Liver (tissue), 9 donors: ENCODE measurements around the gene DSCAML1. TPM values are rescaled to one million over a fixed set of nuclear protein-coding genes. Genes with fewer than 3 reads are reported as not detected.

Experiments used
- DNase-seq: peaks from one replicate; pipeline ENCODE4 v3.0.0-alpha.2; 2017; ENCODE audit warnings: low spot score
- H3K27ac ChIP-seq, 2 donors: one replicate each; pipeline ENCODE4 v1.7.0; 2013; ENCODE audit warnings: inconsistent platforms in 2 of 2, low read length in 2 of 2, control low read depth in 1 of 2, low read depth in 1 of 2, mild to moderate bottlenecking in 1 of 2
- H3K27me3 ChIP-seq, 4 donors: one replicate each; pipeline versions ENCODE4 v1.6.1 to v1.7.0; 2013; ENCODE audit warnings: low read length in 3 of 4, inconsistent platforms in 1 of 4, mild to moderate bottlenecking in 1 of 4, moderate library complexity in 1 of 4; ENCODE audit not compliant: control insufficient read depth in 4 of 4, insufficient read depth in 4 of 4
- H3K36me3 ChIP-seq, 4 donors: one replicate each; pipeline versions ENCODE4 v1.6.1 to v1.7.0; 2013; ENCODE audit warnings: low read length in 3 of 4, mild to moderate bottlenecking in 3 of 4, low read depth in 1 of 4, moderate library complexity in 1 of 4; ENCODE audit not compliant: control insufficient read depth in 4 of 4, insufficient read depth in 3 of 4
- H3K4me1 ChIP-seq, 4 donors: one replicate each; pipeline versions ENCODE4 v1.6.1 to v1.7.0; 2013; ENCODE audit warnings: low read length in 3 of 4, mild to moderate bottlenecking in 3 of 4, moderate library complexity in 1 of 4; ENCODE audit not compliant: control insufficient read depth in 4 of 4, insufficient read depth in 4 of 4
- H3K4me3 ChIP-seq, 3 donors: one replicate each; pipeline versions ENCODE4 v1.6.1 to v1.7.0; 2013; ENCODE audit warnings: low read length in 3 of 3, control low read depth in 1 of 3, low read depth in 1 of 3, mild to moderate bottlenecking in 1 of 3
- H3K9ac ChIP-seq, 2 donors: one replicate each; pipeline ENCODE4 v1.7.0; 2013; ENCODE audit warnings: low read length in 2 of 2, mild to moderate bottlenecking in 2 of 2, moderate library complexity in 2 of 2, control low read depth in 1 of 2, low read depth in 1 of 2
- H3K9me3 ChIP-seq, 4 donors: one replicate each; pipeline versions ENCODE4 v1.6.1 to v1.7.0; 2013; ENCODE audit warnings: low read length in 3 of 4; ENCODE audit not compliant: control insufficient read depth in 4 of 4
- ATF3 ChIP-seq: IDR thresholded peaks from 2 replicates; pipeline ENCODE4 v1.6.1; 2016; ENCODE audit warnings: antibody characterized with exemption
- CTCF ChIP-seq: fragments of 150-350 bp; IDR thresholded peaks from 2 replicates; pipeline ENCODE4 v1.5.1; 2017; ENCODE audit warnings: improper control_type of control experiment, low read depth, low read length; ENCODE audit not compliant: missing input control
- EGR1 ChIP-seq, 2 donors: IDR thresholded peaks; 2 replicates each; pipeline ENCODE4 v1.6.1; 2016 to 2018; ENCODE audit warnings: antibody characterized with exemption in 2 of 2, low read depth in 2 of 2
- FOXA1 ChIP-seq: IDR thresholded peaks from 2 replicates; pipeline ENCODE4 v1.6.1; 2016; ENCODE audit warnings: antibody characterized with exemption
- FOXA2 ChIP-seq: IDR thresholded peaks from 2 replicates; pipeline ENCODE4 v1.6.1; 2016; ENCODE audit warnings: antibody characterized with exemption
- JUND ChIP-seq, 2 donors: IDR thresholded peaks; 2 replicates each; pipeline ENCODE4 v1.6.1; 2016; ENCODE audit warnings: antibody characterized with exemption in 2 of 2
- NR2F2 ChIP-seq: IDR thresholded peaks from 2 replicates; pipeline ENCODE4 v1.6.1; 2016; ENCODE audit warnings: antibody characterized with exemption
- RAD21 ChIP-seq, 2 donors: IDR thresholded peaks; 2 replicates each; pipeline ENCODE4 v1.6.1; 2016; ENCODE audit warnings: antibody characterized with exemption in 2 of 2, mild to moderate bottlenecking in 2 of 2
- REST ChIP-seq: IDR thresholded peaks from 2 replicates; pipeline ENCODE4 v1.6.1; 2016; ENCODE audit warnings: antibody characterized with exemption, mild to moderate bottlenecking
- RXRA ChIP-seq, 2 donors: IDR thresholded peaks; 2 replicates each; pipeline ENCODE4 v1.6.1; 2017 to 2018; ENCODE audit warnings: antibody characterized with exemption in 2 of 2, mild to moderate bottlenecking in 1 of 2
- SP1 ChIP-seq: IDR thresholded peaks from 2 replicates; pipeline ENCODE4 v1.6.1; 2018; ENCODE audit warnings: antibody characterized with exemption, mild to moderate bottlenecking
- YY1 ChIP-seq: IDR thresholded peaks from 2 replicates; pipeline ENCODE4 v1.6.1; 2016; ENCODE audit warnings: antibody characterized with exemption, mild to moderate bottlenecking
- WGBS: extraction: QIAGEN DNeasy Blood & Tissue Kit; methylation state at CpG from one replicate; pipeline ENCODE4 v1.1.7; 2013; 5-methylcytosine and 5-hydroxymethylcytosine counted together
- polyA plus RNA-seq, 2 donors: library from polyadenylated mRNA; stranded (reverse) in 1 of 2; unstranded in 1 of 2; fragments of 200-250 nt in 1 of 2; fragments of >200 nt in 1 of 2; fragmentation: Nextera tagmentation in 1 of 2; extraction: Ambion mirVana in 1 of 2; gene quantifications; one replicate each; pipeline versions ENCODE4 v1.2.1 to v1.2.3, GENCODE V29; 2013 to 2015
- total RNA-seq, 2 donors: library from RNA; depleted of rRNA; stranded (reverse); fragments of >200 nt; gene quantifications; one replicate each; pipeline ENCODE4 v1.2.3, GENCODE V29; 2014
- TF ChIP-seq, protein P1 (sequence below): IDR thresholded peaks from 2 replicates; pipeline ENCODE4 v1.6.1; 2016; ENCODE audit warnings: antibody characterized with exemption
- donor health status: healthy.
- donor health status: healthy.
- donor health status: healthy.
- donor health status: healthy.
- donor health status: healthy.

Gene DSCAML1
- total and polyA plus RNA-seq, 4 donors = 0.07 to 0.42 (median 0.20) TPM

DNA sequence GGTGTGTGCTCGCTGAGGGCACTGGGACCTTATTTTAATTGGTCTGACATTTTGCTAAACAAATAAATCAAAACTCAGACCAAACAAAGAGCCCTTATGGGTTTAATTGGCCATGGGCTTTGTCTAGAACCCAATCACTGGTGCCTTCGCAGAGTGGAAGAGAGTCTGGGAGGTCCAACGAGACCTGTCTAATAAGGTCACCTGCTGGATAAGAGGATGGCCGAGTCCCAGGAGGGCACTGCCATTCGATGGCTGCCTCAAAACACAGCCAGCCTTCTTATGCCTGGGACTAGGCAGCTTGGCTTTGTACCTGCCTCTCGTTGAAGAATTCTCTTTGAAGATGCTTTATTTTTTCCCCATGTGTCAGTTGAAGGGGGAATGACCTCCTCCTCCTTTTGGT lies 298.2 kb downstream of the DSCAML1 start:
- Histone ChIP-seq H3K36me3 (no peaks in the 10 kb centered on the region), H3K9ac (no peak overlapping the region), H3K27ac (no peak overlapping the region), H3K9me3 (no peaks in the 10 kb centered on the region), H3K27me3 (no peaks in the 10 kb centered on the region), H3K4me3 (no peak overlapping the region), H3K4me1 (no peaks in the 10 kb centered on the region)
- TF ChIP-seq RAD21 (IDR thresholded peaks at IDR 0.05) (no peak), JUND (IDR thresholded peaks at IDR 0.05) (no peak), RXRA (IDR thresholded peaks at IDR 0.05) (no peak), FOXA2 (no peak), YY1 (no peak), ATF3 (no peak)
- TF ChIP-seq, protein P1, sequence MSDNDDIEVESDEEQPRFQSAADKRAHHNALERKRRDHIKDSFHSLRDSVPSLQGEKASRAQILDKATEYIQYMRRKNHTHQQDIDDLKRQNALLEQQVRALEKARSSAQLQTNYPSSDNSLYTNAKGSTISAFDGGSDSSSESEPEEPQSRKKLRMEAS = no peak
- WGBS = 87% methylated on average over 6 of the region's 6 CpGs
- no peak for DNase-seq

GRCh38 chr11:117497206-117497951 lies 299.6 kb downstream of the DSCAML1 start:
- H3K36me3 ChIP-seq = no peaks in the 10 kb centered on the region
- H3K9me3 ChIP-seq = no peaks in the 10 kb centered on the region
- WGBS = 89% methylated on average over 11 of the region's 11 CpGs
- no peaks in the 10 kb centered on the region for H3K4me1 ChIP-seq
- TF ChIP-seq SP1 (no peak), NR2F2 (no peak), REST (no peak), FOXA2 (no peak), FOXA1 (no peak), EGR1 (IDR thresholded peaks at IDR 0.05; ENCODE audit: low read depth in 2 of 2) (no peak)
- TF ChIP-seq, protein P1 = no peak
- DNase-seq = no peak
- H3K4me3 ChIP-seq = no peak overlapping the region
- H3K27ac ChIP-seq = no peak overlapping the region
- H3K27me3 ChIP-seq = no peaks in the 10 kb centered on the region
- no peak overlapping the region for H3K9ac ChIP-seq

DNA sequence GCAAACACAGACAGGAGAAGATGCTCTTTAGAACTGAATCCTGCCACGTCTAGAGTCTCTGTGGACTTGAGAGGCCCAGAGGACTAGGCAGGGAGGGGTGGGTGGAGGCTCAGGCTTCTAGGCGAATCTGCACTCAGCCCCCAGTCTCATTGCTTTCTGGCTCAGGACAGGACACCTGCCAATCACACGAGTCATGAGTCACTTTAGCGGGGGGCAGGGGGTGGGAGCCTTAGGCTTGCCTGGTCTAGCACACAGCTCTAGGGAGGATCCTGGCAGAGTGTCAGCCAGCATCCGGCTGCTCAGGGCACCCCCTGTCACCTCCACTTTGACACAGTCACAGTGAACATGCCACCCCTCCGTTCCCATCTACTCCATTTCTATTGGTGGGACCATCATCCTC lies 301.7 kb downstream of the DSCAML1 start:
- H3K27me3 ChIP-seq = no peaks in the 10 kb centered on the region
- H3K27ac ChIP-seq = no peak overlapping the region
- H3K9ac ChIP-seq = no peak overlapping the region
- H3K9me3 ChIP-seq = no peaks in the 10 kb centered on the region
- WGBS = 77% methylated on average over 6 of the region's 6 CpGs
- no peaks in the 10 kb centered on the region for H3K4me1 ChIP-seq
- DNase-seq = no peak
- no peaks in the 10 kb centered on the region for H3K36me3 ChIP-seq
- H3K4me3 ChIP-seq = no peak overlapping the region
- no peak for TF ChIP-seq FOXA2
- no peak for TF ChIP-seq ATF3
- TF ChIP-seq CTCF = no peak
